Mucosa of descending colon (tissue), 3 donors: ENCODE measurements around the gene MYEF2. TPM values are rescaled to one million over a fixed set of nuclear protein-coding genes. Genes with fewer than 3 reads are reported as not detected.
A peak's percentile ranks its signal among the peaks of the same experiment; 100 is the strongest.

ENCODE experiments used
- ATAC-seq: fragments of 200-7000 bp; cut with Tn5 transposase; one replicate; pipeline ENCODE4 v1.9.1; 2020; ENCODE audit warnings: mild to moderate bottlenecking, moderate library complexity
- DNase-seq, 3 donors: peaks; one replicate each; pipeline ENCODE4 v3.0.0-alpha.2; 2020
- H3K36me3 ChIP-seq: fragments of 200-600 bp; one replicate; pipeline ENCODE4 v1.8.0; 2021; ENCODE audit warnings: low read depth, mild to moderate bottlenecking
- H3K4me1 ChIP-seq: fragments of 200-600 bp; one replicate; pipeline ENCODE4 v1.8.0; 2021; ENCODE audit warnings: low read depth, mild to moderate bottlenecking
- H3K4me3 ChIP-seq: fragments of 200-600 bp; one replicate; pipeline ENCODE4 v1.8.0; 2021; ENCODE audit warnings: mild to moderate bottlenecking
- H3K9me3 ChIP-seq: fragments of 200-600 bp; one replicate; pipeline ENCODE4 v1.8.0; 2021; ENCODE audit warnings: mild to moderate bottlenecking
- intact Hi-C, 2 donors: fragments of 100-400 bp; cut with DNase I in 1 of 2; cut with micrococcal nuclease in 1 of 2; formaldehyde crosslinking; loops; one replicate each; pipeline versions ENCODE4 v1.11.0 to v1.11.1; 2022; cut with DNase I, micrococcal nuclease
- long read RNA-seq, 2 donors: library from polyadenylated mRNA; unstranded; transcript quantifications; one replicate each; pipeline ENCODE4 v2.0.0, GENCODE V29; 2019 to 2021
- total RNA-seq, 3 donors: library from RNA; stranded (reverse); fragmentation: NEBNext Ultra II Directional in 2 of 3; extraction: Animal tissue kit (Norgen Biotek cat#: 25700) in 2 of 3; gene quantifications; one replicate each; pipeline versions ENCODE4 v1.2.1 to v1.2.4, GENCODE V29; 2021 to 2023
- TF ChIP-seq, protein P1 (sequence below): fragments of 200-600 bp; IDR thresholded peaks from one replicate; pipeline ENCODE4 v1.8.0; 2022; ENCODE audit warnings: antibody characterized with exemption, mild to moderate bottlenecking
- donor health status: DM: no; HTN: no; CAD: no; lungs with moderate emphysema.
- donor health status: DM: no; HTN: no; CAD: no.
- donor health status: DM: no; HTN: yes; CAD: no.

MYEF2 gene, protein sequence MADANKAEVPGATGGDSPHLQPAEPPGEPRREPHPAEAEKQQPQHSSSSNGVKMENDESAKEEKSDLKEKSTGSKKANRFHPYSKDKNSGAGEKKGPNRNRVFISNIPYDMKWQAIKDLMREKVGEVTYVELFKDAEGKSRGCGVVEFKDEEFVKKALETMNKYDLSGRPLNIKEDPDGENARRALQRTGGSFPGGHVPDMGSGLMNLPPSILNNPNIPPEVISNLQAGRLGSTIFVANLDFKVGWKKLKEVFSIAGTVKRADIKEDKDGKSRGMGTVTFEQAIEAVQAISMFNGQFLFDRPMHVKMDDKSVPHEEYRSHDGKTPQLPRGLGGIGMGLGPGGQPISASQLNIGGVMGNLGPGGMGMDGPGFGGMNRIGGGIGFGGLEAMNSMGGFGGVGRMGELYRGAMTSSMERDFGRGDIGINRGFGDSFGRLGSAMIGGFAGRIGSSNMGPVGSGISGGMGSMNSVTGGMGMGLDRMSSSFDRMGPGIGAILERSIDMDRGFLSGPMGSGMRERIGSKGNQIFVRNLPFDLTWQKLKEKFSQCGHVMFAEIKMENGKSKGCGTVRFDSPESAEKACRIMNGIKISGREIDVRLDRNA
- total RNA-seq: 10 to 100 TPM in 2 of 3 donors, 1 to 10 TPM in 1; 9.5 to 29.6 (median 14.0) TPM
- long read RNA-seq, donor 1, partial matches to known transcripts: 1 of 6 reads
- long read RNA-seq, donor 1, other reads (novel, unspliced or antisense): 5 of 6 reads
- long read RNA-seq, donor 2, partial matches to known transcripts: 0 of 1 reads
- long read RNA-seq, donor 2, other reads (novel, unspliced or antisense): 1 of 1 reads

DNA sequence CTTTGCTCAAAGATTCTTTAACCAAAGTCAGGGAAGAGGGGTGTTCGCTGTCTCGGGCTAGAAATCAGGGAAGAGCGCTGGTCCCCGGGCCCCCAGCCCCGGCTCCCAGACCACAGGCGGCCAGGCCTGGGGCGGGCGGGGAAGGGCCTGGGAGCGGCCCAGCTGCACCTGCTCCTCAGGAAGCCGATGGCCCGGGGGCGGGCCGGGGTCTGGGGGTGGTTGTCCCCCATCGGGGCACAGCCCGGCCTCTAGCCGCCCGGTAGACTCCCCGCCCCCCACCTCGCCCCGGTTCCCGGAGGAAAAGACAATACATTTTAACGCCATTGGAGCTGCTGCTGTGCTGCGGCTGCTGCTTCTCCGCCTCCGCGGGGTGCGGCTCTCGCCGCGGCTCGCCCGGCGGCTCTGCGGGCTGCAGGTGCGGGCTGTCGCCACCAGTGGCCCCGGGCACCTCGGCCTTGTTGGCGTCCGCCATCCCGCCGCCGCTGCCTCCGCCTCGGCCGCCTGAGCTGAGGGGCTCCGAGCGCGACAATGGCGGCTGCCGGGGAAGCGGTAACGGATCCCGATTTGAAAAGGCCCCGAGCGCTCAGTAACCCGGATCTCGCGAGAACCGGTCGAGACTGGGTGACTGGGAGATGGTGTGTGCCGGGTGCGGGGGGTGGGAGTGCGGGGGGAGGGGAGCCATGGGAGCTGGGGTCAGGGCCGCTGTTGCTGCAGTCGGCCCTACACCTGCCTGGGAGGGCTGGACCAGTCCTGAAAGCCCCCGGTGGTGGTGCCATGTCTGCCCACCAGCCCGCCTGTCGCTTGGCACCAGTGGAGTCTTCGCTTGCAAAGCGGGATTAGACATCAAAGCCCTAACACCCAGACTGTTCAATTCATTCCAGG is at the start of gene MYEF2:
Gene MYEF2 (minus strand): TSS at position 530 of the 882 bp plus-strand sequence. CDS start 58 bp downstream, at position 472.
- DNase-seq (peak; percentile 75 to 79 (median 76)), ATAC-seq (peak; percentile 89)
- Histone ChIP-seq H3K36me3 (no peaks in the 10 kb centered on the region), H3K4me1 (no peaks in the 10 kb centered on the region), H3K9me3 (no peaks in the 10 kb centered on the region), H3K4me3 (peak within 1 kb of the TSS; percentile 15)
- TF ChIP-seq, protein P1, sequence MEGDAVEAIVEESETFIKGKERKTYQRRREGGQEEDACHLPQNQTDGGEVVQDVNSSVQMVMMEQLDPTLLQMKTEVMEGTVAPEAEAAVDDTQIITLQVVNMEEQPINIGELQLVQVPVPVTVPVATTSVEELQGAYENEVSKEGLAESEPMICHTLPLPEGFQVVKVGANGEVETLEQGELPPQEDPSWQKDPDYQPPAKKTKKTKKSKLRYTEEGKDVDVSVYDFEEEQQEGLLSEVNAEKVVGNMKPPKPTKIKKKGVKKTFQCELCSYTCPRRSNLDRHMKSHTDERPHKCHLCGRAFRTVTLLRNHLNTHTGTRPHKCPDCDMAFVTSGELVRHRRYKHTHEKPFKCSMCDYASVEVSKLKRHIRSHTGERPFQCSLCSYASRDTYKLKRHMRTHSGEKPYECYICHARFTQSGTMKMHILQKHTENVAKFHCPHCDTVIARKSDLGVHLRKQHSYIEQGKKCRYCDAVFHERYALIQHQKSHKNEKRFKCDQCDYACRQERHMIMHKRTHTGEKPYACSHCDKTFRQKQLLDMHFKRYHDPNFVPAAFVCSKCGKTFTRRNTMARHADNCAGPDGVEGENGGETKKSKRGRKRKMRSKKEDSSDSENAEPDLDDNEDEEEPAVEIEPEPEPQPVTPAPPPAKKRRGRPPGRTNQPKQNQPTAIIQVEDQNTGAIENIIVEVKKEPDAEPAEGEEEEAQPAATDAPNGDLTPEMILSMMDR: no peak
- intact Hi-C loops: no loop called here

DNA sequence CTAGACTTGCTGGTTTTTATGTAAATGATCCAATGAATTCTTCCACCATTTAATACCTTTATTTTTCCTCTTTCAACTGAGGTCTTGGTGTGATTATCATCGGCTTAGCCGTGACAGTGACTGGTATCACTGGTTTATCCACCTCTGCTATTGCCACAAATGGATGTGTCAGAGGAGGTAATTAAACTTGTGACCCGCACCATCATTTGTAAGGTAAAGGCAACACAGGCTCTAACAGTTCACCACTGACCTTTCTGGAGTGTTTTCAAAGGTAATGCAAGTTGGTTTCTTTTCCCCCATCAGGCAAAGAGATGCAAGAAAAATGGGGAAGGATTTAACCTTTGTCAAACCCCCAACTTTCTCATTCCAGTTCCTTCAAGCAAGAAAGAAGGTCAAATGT is 47.7 kb upstream of the MYEF2 start:
- H3K36me3 ChIP-seq: no peaks in the 10 kb centered on the region
- TF ChIP-seq, protein P1: no peak
- DNase-seq (no peak), ATAC-seq (no peak)
- intact Hi-C loops: no loop called here
- no peaks in the 10 kb centered on the region for H3K9me3 ChIP-seq
- no peaks in the 10 kb centered on the region for H3K4me1 ChIP-seq
- no peak overlapping the region for H3K4me3 ChIP-seq

DNA sequence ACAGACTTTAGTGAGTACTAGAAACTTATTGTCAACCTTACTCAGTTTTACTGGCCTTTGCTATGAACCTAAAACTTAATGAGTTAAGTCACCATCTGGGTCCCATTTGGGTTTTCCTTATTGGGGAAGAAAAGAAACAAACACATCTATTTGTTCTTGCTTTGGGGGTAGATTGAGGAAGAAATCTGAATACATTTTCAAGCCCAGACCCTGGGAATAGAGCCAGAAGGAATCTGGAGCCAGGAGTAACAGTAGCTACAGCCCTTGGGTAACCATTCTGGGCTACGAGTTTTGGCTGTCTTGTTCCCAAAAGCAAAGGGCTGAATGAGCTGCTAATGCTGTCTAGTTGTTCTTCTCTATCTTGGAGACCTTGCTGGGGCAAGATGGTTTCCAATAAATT is 44.5 kb upstream of the MYEF2 start:
- H3K9me3 ChIP-seq: no peaks in the 10 kb centered on the region
- TF ChIP-seq, protein P1: no peak
- H3K4me1 ChIP-seq: no peaks in the 10 kb centered on the region
- ATAC-seq (no peak), DNase-seq (no peak)
- H3K36me3 ChIP-seq: no peaks in the 10 kb centered on the region
- H3K4me3 ChIP-seq: no peak overlapping the region
- intact Hi-C loops: no loop called here

DNA sequence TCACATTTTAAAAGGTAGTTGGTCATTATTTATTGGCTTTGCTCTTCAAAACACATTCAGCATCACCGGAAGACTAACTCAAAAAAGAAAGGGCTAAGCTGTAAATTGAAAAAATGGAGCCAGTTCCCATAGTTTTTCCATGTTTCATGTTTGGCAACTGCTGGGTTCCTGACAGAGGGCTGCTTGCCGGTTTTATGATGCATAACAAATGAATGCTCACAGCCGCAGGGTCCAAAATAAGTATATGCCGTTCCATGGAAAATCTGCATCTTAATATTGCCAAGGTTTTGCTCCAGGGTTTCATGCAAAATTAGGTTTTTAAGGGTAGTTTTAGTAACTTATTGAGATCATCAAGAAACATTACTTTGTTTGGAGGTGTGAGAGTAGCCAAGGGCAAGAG is 43.8 kb upstream of the MYEF2 start:
- TF ChIP-seq, protein P1: no peak
- no peak for ATAC-seq
- intact Hi-C loops: no loop called here
- DNase-seq: no peak
- Histone ChIP-seq H3K9me3 (no peaks in the 10 kb centered on the region), H3K4me3 (no peak overlapping the region), H3K4me1 (no peaks in the 10 kb centered on the region), H3K36me3 (no peaks in the 10 kb centered on the region)

DNA sequence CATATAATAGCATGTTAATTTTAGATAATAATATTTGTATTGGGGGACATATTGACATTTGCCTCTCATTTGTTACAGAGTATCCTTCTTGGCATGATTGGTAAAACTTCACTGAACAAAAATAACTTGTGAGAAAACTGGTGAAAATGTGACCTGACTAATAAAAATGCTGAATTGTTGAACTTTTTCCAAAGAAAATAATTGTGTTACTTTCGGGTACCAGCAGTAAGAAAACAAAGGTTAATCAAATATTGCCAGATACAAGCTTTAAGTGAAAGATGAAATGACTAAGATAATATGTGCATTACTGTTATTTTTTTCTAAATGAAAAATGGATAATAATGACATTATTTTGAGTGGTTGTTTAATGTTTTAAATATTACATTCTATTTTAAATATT is 43.2 kb upstream of the MYEF2 start:
- intact Hi-C loops: no loop called here
- ATAC-seq (no peak), DNase-seq (no peak)
- H3K4me3 ChIP-seq: no peak overlapping the region
- TF ChIP-seq, protein P1: no peak
- no peaks in the 10 kb centered on the region for H3K4me1 ChIP-seq
- H3K36me3 ChIP-seq: no peaks in the 10 kb centered on the region
- no peaks in the 10 kb centered on the region for H3K9me3 ChIP-seq
